Peyer's patch (tissue), 4 donors: ENCODE results near the gene CFAP61.

ENCODE experiments used
- POLR2A ChIP-seq, 2 donors: fragments of 450-650 bp; IDR thresholded peaks; one replicate each; pipeline ENCODE4 v1.5.1; 2017; ENCODE audit warnings: antibody characterized with exemption in 2 of 2, mild to moderate bottlenecking in 2 of 2, moderate library complexity in 2 of 2
- TF ChIP-seq, protein P1 (sequence below), 6 experiments: fragments of 450-650 bp in 4 of 6; fragments of 200-600 bp in 2 of 6; sonication (generic) in 1 of 6; IDR thresholded peaks; one replicate each; pipeline ENCODE4 v1.5.1; 2017 to 2019; ENCODE audit warnings: antibody characterized with exemption in 6 of 6, mild to moderate bottlenecking in 3 of 6, moderate library complexity in 1 of 6

DNA sequence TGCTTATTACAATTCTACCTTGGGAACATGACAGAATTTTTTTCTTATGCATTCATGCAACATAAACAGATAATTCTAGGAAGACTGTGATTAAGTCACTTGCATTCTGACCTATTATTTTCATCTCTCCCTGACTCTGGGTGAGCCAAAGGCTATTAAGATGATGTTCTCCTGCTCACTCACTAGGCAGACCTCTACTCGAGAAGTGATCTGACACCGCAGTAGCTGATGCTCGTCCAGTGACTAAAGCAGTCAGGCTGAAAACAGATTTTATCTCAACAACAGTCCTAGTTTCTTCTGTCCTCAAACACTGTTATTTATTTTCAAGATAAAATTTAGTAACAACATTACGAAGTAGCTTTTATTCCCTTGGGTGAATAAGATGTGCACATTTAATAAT, 17.8 kb upstream of the CFAP61 start:
- TF ChIP-seq, protein P1, sequence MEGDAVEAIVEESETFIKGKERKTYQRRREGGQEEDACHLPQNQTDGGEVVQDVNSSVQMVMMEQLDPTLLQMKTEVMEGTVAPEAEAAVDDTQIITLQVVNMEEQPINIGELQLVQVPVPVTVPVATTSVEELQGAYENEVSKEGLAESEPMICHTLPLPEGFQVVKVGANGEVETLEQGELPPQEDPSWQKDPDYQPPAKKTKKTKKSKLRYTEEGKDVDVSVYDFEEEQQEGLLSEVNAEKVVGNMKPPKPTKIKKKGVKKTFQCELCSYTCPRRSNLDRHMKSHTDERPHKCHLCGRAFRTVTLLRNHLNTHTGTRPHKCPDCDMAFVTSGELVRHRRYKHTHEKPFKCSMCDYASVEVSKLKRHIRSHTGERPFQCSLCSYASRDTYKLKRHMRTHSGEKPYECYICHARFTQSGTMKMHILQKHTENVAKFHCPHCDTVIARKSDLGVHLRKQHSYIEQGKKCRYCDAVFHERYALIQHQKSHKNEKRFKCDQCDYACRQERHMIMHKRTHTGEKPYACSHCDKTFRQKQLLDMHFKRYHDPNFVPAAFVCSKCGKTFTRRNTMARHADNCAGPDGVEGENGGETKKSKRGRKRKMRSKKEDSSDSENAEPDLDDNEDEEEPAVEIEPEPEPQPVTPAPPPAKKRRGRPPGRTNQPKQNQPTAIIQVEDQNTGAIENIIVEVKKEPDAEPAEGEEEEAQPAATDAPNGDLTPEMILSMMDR (IDR thresholded peaks at IDR 0.05) = no peak
- TF ChIP-seq POLR2A (IDR thresholded peaks at IDR 0.05) = no peak
